Stimulated activated CD4-positive, alpha-beta T cell treated with anti-CD3 and anti-CD28 coated beads, Interleukin-1b, Interleukin-23, amount 100 ng/mL, for 48 hours (primary cell): ENCODE results near the gene ZNF222.

Experiments
- DNase-seq: peaks from one replicate; pipeline ENCODE4 v3.0.0-alpha.2; 2020

ZNF222 gene

DNA sequence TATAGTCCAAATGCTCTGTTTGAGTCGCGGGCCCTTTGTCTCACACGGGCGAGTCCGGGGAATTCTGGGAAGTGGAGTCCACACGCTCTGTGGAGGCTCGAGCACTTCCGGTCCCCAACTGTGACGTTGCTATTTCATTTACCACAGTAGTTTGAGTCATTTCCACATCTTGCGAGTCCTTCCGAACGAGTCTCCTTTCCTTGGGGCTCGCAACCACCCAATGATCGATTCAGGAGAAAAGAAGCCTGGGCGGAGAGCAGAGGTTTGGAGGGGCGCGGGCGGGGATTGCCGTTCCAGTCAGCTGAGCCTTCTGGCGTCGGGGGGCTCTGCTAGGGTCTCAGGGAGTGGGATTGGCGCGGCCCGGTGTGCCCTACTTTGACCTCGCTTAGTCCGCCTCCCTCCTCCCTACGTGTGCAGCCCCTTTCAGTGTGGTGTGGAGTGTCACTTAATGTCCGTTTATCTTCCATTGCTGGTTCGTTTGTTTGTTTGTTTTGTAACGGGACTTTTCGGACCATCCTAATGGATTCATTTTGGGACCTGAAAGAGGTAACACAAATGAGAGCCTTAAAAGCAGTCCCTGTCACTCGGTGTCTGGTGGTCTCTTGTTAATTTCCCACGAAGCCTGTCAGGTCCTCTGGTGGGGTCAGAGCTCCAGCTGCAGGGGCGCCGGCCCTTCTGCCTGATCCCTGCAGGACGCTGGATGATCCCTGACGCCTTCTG, at the start of gene ZNF222:
TSS of gene ZNF222 (plus strand) at position 163 of the 720 bp plus-strand sequence. CDS start at position 221, 58 bp downstream.
- peak; percentile 80 for DNase-seq

DNA sequence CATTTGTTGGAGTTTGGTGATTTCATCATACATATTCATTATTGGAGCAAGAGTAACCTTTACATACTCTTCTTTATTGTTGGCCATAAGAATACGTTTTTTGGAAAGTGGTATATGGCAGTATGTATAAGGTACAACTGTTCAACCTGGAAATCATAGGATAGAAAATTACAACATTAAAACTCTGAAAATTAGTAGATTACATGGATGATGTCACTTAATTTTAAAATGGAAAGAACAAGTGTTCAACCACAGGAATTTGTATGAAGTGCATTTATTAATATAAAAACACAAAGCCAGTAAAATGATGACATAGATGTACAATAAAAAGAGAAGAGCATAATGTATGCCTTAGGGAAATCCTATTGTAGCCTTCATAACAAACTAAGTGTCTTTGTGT, 48.4 kb upstream of the ZNF222 start:
- no peak for DNase-seq

DNA sequence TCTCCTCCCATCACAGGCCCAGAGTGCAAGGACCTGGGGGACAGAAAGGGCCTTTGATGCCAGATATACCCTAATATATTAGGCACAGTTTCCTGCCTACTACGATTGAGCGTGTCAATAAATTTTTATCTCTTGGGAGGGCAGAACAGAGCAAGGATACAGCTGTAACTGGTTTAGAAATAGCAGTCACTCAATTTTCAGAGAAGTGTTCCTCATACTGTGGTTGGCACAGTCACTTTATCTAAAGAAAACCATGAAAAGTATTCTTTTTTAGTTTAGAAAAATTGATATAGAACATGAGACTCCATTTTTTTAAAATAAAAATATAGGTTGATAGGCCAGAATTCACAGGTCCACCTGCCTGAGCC, 41.7 kb upstream of the ZNF222 start:
- DNase-seq: no peak

DNA sequence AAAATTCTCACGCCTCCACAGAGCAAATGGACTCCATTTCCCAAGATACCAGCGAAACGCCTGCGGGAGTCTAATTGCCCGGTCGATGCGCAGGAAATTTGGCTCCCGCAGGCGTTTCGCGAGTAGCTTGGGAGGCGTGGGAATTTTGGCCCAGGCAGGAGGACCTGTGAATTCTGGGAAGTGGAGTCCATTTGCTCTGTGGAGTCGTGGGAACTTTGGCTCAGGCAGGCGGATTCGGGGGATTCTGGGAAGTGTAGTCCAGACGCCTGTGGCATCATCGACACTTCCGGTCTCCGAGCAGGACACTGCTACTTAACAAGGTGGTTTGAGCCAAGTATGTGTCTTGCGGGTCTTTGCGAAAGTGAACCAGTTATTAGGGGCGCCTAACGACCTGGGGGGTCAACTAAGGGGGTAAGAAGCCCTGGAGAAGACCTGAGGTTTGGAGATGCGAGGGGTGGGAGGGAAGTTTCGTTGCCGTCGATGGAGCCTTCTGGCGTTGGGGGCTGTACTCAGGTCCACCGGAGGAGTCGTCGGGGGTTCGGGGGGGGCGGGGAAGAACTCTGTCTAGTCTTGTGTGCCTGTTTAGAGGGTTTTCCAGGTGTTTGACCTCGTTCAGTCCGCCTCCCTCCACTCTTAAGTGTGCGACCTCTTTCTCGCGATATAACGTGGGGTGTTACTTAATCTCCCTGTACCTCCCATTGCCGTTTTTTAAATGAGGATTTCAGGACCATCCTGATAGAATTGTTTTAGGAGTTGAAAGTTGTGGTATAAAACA, 41.1 kb upstream of the ZNF222 start, which contains the start of gene ZNF155:
TSS of gene ZNF155 (plus strand) at position 277 of the 775 bp plus-strand sequence. CDS start 4,356 bp downstream, outside the sequence.
- DNase-seq: peak; percentile 75

DNA sequence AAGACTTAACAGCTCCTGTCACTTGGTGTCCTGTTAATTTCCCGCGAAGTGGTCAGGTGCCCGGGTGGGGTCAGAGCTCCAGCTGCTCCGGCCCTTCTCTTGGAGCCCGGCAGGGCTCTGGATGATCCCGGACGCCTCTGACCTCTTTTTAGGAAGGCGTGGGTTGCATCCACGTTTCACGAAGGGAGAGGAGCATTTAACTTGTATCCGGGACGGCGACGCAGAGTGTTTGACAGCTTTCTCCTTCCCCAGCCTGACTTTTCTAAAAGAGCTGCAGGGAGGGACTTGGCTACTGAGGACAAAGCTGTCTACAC, 40.5 kb upstream of the ZNF222 start:
- no peak for DNase-seq

DNA sequence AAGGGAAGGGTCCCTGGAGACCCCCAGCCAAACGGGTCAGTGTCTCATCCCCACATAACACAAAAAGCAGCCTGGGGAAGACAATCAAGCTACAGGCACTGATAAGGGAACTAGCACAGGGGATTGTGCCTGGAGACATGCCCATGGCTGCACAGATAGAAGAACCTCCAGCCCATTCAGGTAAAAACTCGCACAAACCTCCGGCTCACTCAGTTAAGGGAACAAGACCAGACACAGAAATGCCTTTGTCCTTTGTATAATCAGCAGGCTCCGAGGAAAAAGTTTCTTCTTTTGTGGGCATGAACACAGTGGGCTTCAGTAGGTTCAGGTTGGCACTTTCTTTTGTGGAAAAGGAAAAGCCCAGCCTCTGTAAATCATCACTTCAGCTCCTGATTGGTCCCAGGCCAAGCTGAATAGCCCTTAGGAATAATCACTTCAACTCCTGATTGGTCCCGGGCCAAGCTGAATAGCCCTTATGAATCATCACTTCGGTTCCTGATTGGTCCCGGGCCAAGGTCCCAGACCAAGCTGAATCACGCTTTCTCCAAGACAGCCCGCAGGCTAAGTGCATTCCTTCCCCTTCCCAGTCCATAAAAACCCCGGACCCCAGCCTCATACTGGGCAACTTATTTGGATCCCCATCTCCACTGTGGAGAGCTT, 27.4 kb upstream of the ZNF222 start:
- DNase-seq: no peak

DNA sequence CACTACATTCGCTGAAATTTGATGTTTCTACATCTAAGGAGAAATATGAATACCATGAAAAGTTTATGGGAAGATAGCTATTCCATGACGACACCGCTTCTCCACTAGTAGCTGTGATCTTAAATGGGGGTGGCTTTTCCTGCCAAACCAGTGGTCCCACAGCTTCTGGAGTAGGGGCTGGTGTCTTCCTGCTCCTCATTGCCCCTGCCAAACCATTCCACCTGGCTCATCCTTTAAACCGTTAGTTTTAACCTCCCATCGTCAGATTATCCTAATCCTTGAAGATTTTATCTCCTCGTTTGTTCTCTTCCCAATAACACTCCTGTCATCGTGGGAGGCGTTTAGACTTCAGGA, 23.0 kb upstream of the ZNF222 start:
- DNase-seq: no peak

DNA sequence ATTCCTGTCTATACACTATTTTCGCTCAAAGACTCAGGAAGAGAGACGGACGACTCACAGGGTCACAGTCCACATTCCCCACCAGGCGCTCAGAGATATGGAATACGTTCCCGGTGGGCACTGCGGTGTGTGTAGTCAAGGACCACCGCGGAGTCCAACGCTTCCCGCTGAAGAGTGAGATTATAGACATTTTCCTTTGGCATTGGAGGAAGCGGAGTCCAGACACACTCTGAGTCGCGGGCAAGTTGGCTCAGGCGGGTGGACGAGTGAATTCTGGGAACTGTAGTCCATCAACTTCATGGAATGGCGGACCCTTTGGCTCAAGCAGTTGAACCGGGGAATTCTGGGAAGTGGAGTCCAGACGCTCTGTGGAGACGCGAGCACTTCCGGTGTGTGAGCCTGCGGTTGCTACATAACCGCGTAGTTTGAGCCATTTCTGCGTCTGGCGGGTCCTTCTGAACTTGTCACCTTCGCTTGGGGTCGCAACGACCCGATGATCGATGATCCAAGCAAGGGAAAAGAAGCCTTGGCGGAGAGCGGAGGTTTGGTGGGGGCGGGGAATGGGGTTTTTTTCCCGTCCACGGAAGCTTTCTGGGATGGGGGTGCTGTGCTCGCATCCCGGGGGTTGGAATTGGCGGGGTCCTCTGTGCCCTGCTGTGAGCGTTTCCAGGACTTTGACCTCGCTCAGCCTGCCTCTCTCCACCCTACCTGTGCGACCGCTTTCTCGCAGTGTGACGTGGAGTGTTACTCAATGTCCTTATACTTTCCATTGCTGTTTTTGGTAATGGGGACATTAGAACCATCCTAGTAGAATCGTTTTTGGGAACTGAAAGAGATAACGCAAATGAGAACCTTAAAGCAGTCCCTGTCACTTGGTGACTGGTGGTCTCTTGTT, 22.4 kb upstream of the ZNF222 start, which contains the start of gene ZNF230:
TSS of gene ZNF230 (plus strand) at position 392 of the 895 bp plus-strand sequence. CDS start 4,122 bp downstream, outside the sequence.
- peak; percentile 87 for DNase-seq

DNA sequence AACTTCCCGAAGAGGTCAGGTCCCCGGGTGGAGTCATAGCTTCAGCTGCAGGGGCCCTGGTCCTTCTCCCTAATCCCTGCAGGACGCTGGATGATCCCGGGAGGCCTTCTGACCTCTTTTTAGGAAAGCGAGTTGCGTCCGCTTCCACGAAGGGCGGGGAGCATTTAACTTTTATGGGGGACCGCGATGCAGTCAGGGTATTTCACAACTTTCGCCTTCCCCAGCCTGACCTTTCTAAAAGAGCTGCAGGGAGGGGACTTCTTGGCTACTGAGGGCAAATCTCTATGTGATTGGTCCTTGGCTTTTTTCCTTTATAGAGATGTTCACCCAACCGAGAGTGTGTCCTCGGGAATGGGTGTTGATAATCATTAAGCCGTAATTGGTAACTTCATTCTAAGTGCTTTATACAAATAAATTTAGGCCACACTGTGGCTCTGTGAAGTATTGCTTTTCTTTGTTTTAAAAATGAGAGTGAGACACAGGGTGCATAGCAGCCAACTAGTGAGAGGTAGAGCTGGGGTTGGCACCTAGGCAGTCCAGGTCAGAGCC, 21.6 kb upstream of the ZNF222 start:
- DNase-seq: no peak

DNA sequence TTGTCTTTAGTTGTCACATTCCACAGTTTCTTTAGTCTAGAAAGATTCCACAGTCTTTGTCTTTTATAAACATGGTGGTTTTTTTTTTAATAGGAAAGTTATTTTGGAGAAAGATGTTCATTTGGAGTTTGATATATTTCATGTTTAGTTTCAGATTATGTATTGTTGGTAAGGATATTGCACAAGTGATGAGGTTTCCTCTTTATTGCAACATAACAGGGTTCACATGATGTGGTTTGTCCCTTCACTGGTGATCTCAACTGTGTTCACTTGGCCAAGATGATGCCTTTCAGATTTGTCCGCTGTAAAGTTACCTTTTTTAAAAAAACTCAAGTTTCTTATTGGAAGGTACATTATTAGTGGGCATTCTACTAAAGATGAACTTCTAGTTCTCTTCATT, 19.2 kb upstream of the ZNF222 start:
- DNase-seq: no peak

DNA sequence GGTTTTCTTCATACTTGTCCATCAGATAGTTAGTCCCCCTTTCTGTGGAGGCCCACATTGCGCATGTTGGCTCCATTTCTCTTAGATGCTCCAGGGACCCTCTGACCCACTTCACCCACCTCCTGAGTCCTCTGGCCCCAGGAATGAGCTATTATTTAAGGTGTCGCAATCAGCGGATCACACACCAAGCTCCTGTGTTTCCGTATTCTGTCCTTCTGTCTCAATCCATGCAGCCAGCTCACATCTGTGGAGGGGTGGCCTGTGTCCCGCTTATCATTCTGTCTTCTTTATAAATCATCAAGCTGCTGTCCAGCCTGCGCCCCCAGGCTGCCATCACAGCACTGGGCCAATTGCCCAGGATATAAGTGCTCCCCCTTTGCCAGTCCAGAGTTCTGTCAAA, 17.7 kb upstream of the ZNF222 start:
- no peak for DNase-seq

DNA sequence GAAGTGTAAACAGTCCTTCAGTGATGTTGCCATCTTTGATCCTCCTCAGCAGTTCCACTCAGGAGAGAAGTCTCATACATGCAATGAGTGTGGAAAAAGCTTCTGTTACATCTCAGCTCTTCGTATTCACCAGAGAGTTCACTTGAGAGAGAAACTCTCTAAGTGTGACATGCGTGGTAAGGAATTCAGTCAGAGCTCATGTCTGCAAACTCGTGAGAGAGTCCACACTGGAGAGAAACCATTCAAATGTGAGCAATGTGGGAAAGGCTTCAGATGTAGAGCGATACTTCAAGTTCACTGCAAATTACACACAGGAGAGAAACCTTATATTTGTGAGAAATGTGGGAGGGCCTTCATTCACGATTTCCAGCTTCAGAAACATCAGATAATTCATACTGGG, 14.7 kb upstream of the ZNF222 start:
- DNase-seq: no peak

DNA sequence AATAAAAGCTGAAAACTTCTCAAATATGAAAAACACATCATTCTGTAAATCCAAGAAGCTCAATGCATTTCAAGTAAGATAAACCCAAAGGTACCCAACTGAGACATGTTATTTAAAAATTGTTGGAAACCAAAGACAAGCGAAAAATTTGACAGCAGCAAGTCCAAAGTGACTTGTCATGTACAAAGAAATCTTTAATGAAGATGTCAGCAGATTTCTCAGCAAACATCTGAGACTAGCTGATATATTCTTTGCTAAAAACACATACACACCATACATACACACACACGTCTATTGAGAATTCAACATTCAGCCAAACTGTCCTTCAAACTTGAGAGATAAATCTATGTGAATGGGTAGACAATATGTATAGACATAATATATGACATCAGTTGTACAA, 5.7 kb upstream of the ZNF222 start:
- no peak for DNase-seq

DNA sequence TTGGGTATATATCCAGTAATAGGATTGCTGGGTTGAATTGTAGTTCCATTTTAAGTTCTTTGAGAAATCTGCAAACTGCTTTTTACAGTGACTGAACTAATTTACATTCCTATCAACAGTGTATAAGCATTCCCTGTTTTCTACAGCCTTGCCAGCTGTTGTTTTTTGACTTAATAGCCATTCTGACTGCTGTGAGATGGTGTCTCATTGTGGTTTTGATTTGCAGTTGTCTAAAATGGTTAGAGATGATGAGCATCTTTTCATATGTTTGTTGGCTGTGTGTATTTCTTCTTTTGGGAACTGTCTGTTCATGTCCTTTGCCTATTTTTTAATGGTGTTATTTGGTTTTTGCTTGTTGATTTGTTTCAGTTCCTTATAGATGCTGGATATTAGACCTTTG, 4.0 kb upstream of the ZNF222 start:
- no peak for DNase-seq

DNA sequence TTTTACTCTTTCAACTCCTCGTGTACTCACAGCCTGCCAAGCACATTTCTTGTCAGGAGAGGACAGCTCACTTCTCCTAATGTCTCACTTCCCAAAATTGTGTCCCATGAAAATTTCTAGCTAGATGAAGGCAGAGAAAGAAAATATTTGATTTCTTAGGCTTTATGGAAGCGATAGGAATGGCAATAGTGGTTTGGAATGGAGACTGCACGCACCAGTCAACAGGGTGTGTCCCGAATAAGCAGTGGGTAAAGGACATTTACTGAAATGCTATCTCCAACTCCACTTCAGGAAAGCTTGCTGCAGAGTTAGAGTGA, 321 bp upstream of the ZNF222 start:
- DNase-seq: no peak

DNA sequence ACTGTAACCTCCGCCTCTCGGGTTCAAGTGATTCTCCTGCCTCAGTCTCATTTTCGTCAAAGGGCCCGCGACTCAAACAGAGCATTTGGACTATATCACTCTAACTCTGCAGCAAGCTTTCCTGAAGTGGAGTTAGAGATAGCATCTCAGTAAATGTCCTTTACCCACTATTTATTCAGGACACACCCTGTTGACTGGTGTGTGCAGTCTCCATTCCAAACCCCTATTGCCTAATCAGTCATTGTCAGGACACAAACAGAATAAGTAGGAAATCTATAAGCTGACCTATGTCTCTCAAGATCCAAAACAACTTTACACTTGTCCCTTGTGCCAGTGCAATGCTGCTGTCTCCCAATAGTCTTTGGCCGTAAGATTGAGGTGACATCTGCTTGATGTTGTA, 1.4 kb downstream of the ZNF222 start:
- DNase-seq: no peak

DNA sequence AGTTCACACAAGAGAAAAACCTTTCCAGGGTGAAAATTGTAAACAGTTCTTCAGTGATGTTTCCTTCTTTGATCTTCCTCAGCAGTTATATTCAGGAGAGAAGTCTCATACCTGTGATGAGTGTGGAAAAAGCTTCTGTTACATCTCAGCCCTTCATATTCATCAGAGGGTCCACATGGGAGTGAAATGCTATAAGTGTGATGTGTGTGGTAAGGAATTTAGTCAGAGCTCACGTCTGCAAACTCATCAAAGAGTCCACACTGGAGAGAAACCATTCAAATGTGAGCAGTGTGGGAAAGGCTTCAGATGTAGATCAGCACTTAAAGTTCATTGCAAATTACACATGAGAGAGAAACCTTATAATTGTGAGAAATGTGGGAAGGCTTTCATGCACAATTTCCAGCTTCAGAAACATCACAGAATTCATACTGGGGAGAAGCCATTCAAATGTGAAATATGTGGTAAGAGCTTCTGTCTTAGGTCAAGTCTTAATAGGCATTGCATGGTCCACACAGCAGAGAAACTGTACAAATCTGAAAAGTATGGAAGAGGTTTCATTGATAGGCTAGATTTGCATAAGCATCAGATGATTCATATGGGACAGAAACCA, 6.9 kb downstream of the ZNF222 start:
- no peak for DNase-seq

DNA sequence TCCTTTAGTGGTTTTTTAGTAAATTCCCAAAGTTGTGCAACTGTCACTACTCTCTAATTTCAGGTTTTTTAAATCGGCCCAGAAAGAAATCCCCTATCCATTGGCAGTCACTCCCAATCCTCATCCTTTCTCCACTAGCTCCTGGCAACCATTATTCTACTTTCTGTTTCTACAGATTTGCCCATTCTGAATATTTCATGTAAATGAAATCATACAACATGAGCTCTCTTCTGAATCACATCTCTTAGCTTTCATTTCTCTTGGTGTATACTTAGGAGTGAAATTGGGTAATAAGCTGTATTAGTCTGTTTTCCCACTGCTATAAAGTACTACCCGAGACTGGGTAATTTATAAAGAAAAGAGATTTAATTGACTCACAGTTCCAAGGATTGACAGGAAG, 17.0 kb downstream of the ZNF222 start:
- DNase-seq: no peak

DNA sequence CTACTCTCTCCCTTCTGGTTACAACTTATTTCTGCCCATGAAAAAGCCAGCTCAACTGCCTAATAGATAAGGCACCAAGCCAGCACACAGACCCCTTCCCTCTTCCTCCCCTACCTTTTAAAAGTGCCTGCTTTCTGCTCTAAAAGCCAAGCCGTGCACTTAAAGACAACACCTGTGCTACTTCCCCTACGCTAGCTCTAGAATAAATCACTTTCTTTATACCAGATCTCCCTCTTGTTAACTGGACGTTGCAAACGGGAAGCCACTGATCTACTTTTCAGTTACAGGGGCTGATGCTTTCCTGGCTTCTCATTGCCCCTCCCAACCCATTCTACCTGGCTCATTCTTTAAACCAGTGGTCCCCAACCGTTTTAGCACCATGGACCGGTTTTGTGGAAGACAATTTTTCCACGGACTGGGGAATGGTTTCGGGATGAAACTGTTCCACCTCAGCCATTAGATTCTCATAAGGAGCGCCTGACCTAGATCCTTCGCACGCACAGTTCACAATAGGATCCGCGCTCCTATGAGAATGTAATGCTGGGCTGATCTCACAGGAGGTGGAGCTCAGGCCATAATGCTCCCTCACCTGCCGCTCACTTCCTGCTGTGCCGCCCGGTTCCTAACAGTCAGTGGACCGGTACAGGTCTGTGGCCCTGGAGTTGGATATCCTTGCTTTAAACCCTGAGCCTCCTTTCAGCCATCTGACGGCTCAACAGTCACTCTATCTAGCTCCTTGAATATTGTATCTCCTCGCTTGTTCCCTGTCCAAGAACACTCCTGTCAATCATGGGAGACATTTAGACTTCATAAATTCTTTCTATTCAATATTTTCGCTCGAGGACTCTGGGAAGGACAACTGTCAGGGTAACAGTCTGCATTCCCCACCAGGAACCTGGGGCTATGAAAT, 25.8 kb downstream of the ZNF222 start:
- peak; percentile 16 for DNase-seq

DNA sequence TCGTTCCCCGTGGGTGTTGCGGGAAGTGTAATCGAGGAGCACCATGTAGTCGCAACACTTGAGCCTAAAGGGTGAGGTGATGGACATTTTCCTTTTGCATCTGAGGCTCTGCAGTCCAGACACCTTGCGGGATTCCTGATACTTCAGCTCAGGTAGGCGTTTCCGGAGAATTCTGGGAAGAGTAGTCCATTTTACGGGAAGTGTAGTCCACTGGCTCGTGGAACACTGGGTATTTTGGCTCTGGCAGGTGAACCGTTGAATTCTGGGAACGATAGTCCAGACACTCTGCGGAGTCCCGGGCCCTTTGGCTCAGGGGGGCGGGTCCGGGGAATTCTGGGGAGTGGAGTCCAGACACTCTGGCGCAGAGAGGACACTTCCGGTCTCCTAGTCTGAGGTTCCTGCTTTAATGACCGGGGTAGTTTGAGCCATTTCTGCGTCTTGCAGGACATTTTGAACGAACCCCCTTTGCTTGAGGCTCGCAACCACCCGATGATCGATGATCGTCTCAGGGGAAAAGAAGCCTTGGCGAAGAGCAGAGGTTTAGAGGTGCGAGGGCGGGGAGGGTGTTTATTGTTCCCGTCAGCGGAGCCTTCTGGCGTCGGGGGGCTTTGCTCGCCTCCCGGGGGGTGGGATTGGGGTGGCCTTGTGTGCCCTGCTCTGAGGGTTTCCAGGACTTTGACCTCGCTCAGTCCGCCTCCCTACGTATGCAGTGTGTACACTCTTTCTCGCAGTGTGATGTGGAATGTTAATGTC, 26.6 kb downstream of the ZNF222 start, which contains the start of gene ZNF223:
TSS of gene ZNF223 (plus strand) at position 387 of the 753 bp plus-strand sequence. CDS start 3,141 bp downstream, outside the sequence.
- peak; percentile 54 for DNase-seq
